Tibial artery (tissue), 4 donors: Measurements from ENCODE around the gene PLPP4.

ENCODE experiments used
- DNase-seq, 2 donors: peaks; one replicate each; pipeline ENCODE4 v3.0.0-alpha.2; 2019
- H3K27ac ChIP-seq, 2 donors: fragments of 200-600 bp; sonication (generic) in 1 of 2; 1 replicate in 1 of 2; 2 replicates in 1 of 2; pipeline ENCODE4 v1.5.1; 2018 to 2019; ENCODE audit warnings: mild to moderate bottlenecking in 1 of 2
- H3K27me3 ChIP-seq, 2 donors: fragments of 200-600 bp; sonication (generic) in 1 of 2; one replicate each; pipeline versions ENCODE4 v1.5.1 to v1.6.0; 2016 to 2019
- H3K36me3 ChIP-seq, 3 donors: fragments of 200-600 bp; sonication (generic) in 2 of 3; one replicate each; pipeline ENCODE4 v1.5.1; 2016 to 2019; ENCODE audit warnings: mild to moderate bottlenecking in 2 of 3
- H3K4me1 ChIP-seq, 4 donors: fragments of 200-600 bp; sonication (generic) in 2 of 4; 1 replicate in 3 of 4; 2 replicates in 1 of 4; pipeline ENCODE4 v1.5.1; 2016 to 2019
- H3K4me3 ChIP-seq, 2 donors: fragments of 200-600 bp; sonication (generic) in 1 of 2; 1 replicate in 1 of 2; 2 replicates in 1 of 2; pipeline ENCODE4 v1.5.1; 2018 to 2019; ENCODE audit warnings: mild to moderate bottlenecking in 2 of 2
- H3K9me3 ChIP-seq, 3 donors: fragments of 200-600 bp; sonication (generic) in 1 of 3; one replicate each; pipeline ENCODE4 v1.5.1; 2016 to 2019
- intact Hi-C: fragments of 100-400 bp; cut with DNase I; formaldehyde crosslinking; loops from one replicate; pipeline ENCODE4 v1.15.0; 2023; ENCODE audit warnings: low total_unique reads
- TF ChIP-seq, protein P1 (sequence below), 2 experiments: fragments of 200-600 bp in 1 of 2; fragments of 450-650 bp in 1 of 2; IDR thresholded peaks; one replicate each; pipeline ENCODE4 v1.5.1; 2017 to 2019; ENCODE audit warnings: antibody characterized with exemption in 2 of 2, mild to moderate bottlenecking in 1 of 2, moderate library complexity in 1 of 2

Gene PLPP4

DNA sequence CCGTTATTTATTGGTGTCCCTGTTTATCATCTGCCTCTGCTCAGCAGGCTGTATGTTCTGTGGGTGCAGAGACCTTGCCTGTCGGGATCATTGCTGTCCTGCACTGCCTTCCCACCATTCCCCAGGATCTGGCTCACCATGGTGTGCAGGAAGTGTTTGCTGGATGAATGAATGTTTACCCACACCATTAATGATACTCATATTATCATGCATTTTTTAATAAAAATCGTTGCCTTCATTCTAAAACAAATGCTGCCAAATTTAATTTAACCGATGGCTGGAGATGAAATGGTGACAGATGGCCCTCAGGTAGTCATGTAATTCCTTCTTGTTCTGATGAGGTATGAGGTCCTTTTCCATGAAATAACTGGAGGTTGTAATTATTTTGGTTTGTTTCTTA lies 22.5 kb downstream of the PLPP4 start:
- no peak overlapping the region for H3K4me3 ChIP-seq
- H3K36me3 ChIP-seq, result no peaks in the 10 kb centered on the region
- no peak overlapping the region for H3K27ac ChIP-seq
- no peak for DNase-seq
- peaks cover 0 to 7% (median 0%) of the 10 kb centered on the region in 3 donors for H3K9me3 ChIP-seq
- TF ChIP-seq, protein P1, sequence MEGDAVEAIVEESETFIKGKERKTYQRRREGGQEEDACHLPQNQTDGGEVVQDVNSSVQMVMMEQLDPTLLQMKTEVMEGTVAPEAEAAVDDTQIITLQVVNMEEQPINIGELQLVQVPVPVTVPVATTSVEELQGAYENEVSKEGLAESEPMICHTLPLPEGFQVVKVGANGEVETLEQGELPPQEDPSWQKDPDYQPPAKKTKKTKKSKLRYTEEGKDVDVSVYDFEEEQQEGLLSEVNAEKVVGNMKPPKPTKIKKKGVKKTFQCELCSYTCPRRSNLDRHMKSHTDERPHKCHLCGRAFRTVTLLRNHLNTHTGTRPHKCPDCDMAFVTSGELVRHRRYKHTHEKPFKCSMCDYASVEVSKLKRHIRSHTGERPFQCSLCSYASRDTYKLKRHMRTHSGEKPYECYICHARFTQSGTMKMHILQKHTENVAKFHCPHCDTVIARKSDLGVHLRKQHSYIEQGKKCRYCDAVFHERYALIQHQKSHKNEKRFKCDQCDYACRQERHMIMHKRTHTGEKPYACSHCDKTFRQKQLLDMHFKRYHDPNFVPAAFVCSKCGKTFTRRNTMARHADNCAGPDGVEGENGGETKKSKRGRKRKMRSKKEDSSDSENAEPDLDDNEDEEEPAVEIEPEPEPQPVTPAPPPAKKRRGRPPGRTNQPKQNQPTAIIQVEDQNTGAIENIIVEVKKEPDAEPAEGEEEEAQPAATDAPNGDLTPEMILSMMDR (IDR thresholded peaks at IDR 0.05), result no peak
- H3K4me1 ChIP-seq, result no peaks in the 10 kb centered on the region
- H3K27me3 ChIP-seq, result no peaks in the 10 kb centered on the region
- intact Hi-C loops, result no loop called here

DNA sequence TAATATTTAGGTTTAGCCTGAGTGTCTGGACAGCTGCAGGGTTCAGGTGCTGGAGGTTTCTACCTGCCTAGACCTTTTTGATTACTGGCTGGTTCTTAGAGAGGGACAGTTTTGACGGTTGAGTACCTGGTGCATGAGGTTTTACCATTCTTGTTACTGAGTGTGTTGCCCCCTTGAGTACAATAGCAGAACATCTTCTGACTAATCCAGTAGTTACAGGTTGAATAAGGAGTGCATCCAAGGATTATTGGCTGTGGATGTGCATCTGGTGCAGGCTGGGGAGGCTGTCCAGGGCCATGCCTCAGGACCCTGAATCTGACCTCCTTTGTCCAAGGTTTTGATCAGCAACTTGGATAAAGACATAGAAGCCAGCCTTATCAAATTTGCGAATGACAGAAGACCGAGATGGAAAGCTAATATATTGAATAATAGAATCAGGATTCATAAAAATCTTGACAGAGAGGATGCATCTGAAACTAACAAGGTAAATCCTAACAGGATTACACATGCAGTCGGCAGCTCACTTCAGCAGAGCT lies 23.1 kb downstream of the PLPP4 start:
- Histone ChIP-seq H3K36me3 (no peaks in the 10 kb centered on the region), H3K9me3 (peaks cover 0 to 10% (median 0%) of the 10 kb centered on the region in 3 donors), H3K4me1 (no peaks in the 10 kb centered on the region), H3K27me3 (no peaks in the 10 kb centered on the region), H3K27ac (no peak overlapping the region), H3K4me3 (no peak overlapping the region)
- TF ChIP-seq, protein P1 (IDR thresholded peaks at IDR 0.05), result no peak
- intact Hi-C loops, result no loop called here
- no peak for DNase-seq

DNA sequence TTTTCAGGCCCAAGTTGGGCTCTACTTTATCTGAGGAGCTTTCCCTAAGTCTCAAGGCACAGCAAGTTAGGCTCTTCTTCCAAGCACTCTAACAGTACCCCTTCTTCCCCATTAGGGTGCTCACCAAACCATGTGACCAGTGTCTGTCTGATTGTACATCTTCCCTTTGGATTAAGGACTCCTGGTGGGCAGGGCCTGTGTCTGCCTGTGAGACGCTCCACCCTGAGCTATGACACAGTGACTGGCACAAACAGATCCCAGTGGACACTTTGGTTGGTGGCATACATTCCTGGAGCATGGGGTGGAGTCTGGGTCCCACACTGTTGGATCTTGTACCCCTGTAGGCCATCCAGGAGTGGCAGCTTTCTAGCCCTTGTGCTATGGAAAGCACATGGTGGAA lies 23.8 kb downstream of the PLPP4 start:
- peaks cover 0 to 10% (median 0%) of the 10 kb centered on the region in 3 donors for H3K9me3 ChIP-seq
- H3K36me3 ChIP-seq, result no peaks in the 10 kb centered on the region
- DNase-seq, result no peak
- no peak overlapping the region for H3K4me3 ChIP-seq
- TF ChIP-seq, protein P1 (IDR thresholded peaks at IDR 0.05), result no peak
- no peak overlapping the region for H3K27ac ChIP-seq
- H3K4me1 ChIP-seq, result no peaks in the 10 kb centered on the region
- intact Hi-C loops, result no loop called here
- no peaks in the 10 kb centered on the region for H3K27me3 ChIP-seq

DNA sequence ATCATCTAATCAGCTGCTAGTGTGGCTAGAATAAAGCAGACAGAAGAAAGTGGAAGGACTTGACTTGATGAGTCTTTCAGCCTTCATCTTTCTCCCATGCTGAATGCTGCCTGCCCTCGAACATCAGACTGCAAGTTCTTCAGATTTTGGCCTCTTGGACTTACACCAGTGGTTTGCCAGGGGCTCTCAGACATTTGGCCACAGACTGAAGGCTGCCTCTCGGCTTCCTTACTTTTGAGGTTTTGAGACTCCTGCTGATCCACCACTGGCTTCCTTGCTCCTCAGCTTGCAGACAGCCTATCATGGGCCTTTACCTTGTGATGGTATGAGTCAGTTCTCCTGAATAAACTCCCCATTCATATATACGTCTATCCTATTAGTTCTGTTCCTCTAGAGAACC lies 26.0 kb downstream of the PLPP4 start:
- Histone ChIP-seq H3K27ac (no peak overlapping the region), H3K9me3 (peaks cover 0 to 10% (median 0%) of the 10 kb centered on the region in 3 donors), H3K4me1 (no peaks in the 10 kb centered on the region), H3K36me3 (no peaks in the 10 kb centered on the region), H3K4me3 (no peak overlapping the region), H3K27me3 (no peaks in the 10 kb centered on the region)
- DNase-seq, result no peak
- intact Hi-C loops, result no loop called here
- TF ChIP-seq, protein P1 (IDR thresholded peaks at IDR 0.05), result no peak

DNA sequence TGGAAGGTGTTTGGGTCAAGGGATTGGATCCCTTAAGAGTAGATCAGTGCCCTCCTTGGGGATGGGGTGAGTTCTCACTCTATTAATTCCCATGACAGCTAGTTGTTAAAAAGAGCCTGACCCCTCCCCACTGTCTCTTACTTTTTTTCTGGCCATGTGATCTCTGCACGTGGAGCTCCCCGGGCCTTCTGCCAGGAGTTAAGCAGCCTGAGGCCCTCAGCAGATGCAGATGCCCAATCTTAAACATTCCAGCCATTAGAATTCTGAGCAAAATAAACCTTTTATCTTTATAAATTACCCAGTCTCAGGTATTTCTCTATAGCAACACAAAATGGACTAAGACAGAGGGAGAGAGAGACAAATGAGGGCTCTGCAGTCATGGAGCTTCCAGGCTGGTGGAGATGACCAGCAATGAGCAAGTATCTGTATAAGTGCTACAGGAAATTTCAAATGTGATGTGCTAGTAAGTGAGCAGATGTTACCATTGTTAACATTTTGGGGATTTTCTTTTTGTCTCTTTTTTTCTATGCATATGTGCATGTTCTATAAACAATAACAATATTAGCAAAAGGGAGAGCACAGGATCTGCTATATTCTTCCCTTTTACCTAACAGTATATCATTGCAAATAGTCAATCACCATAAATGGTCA lies 26.7 kb downstream of the PLPP4 start:
- DNase-seq, result no peak
- H3K4me3 ChIP-seq, result no peak overlapping the region
- TF ChIP-seq, protein P1 (IDR thresholded peaks at IDR 0.05), result no peak
- peaks cover 0 to 10% (median 0%) of the 10 kb centered on the region in 3 donors for H3K9me3 ChIP-seq
- H3K4me1 ChIP-seq, result no peaks in the 10 kb centered on the region
- H3K27me3 ChIP-seq, result no peaks in the 10 kb centered on the region
- no peaks in the 10 kb centered on the region for H3K36me3 ChIP-seq
- intact Hi-C loops, result no loop called here
- no peak overlapping the region for H3K27ac ChIP-seq
